MM.1S (cell line): Measurements from ENCODE around the gene CPEB4.

Experiments
- DNase-seq: peaks from one replicate; pipeline ENCODE4 v3.0.0-alpha.2; 2015
- H2AFZ ChIP-seq: fragments of 300-600 bp; sonication (generic); 2 replicates; pipeline ENCODE4 v1.6.0; 2016; ENCODE audit warnings: antibody characterized with exemption, low read length
- H3F3A ChIP-seq: fragments of 300-600 bp; sonication (generic); 2 replicates; pipeline ENCODE4 v1.6.1; 2016; ENCODE audit warnings: mild to moderate bottlenecking, antibody characterized with exemption, low read length, moderate library complexity, mixed read lengths; ENCODE audit not compliant: insufficient read depth
- H3K27ac ChIP-seq: fragments of 300-600 bp; sonication (generic); 2 replicates; pipeline ENCODE4 v1.5.1; 2016; ENCODE audit warnings: mild to moderate bottlenecking, low read length
- H3K27me3 ChIP-seq: fragments of 300-600 bp; sonication (generic); replicated peaks from 2 replicates; pipeline ENCODE4 v1.6.0; 2016; ENCODE audit warnings: low read length; ENCODE audit not compliant: insufficient read depth
- H3K36me3 ChIP-seq: fragments of 300-600 bp; sonication (generic); replicated peaks from 2 replicates; pipeline ENCODE4 v1.6.1; 2016; ENCODE audit warnings: mild to moderate bottlenecking, low read length, mixed read lengths; ENCODE audit not compliant: insufficient read depth
- H3K4me1 ChIP-seq: fragments of 300-600 bp; sonication (generic); 2 replicates; pipeline ENCODE4 v1.6.1; 2016; ENCODE audit warnings: low read length, mixed read lengths
- H3K4me2 ChIP-seq: fragments of 300-600 bp; sonication (generic); 2 replicates; pipeline ENCODE4 v1.6.0; 2016; ENCODE audit warnings: low read depth, low read length
- H3K4me3 ChIP-seq: fragments of 300-600 bp; sonication (generic); 2 replicates; pipeline ENCODE4 v1.5.1; 2016; ENCODE audit warnings: low read length, mixed read lengths
- H3K79me2 ChIP-seq: fragments of 300-600 bp; sonication (generic); 2 replicates; pipeline ENCODE4 v1.6.1; 2016; ENCODE audit warnings: mixed run types, low read length, mixed read lengths
- H3K9ac ChIP-seq: fragments of 300-600 bp; sonication (generic); 2 replicates; pipeline ENCODE4 v1.6.1; 2016; ENCODE audit warnings: low read length, mixed read lengths
- H3K9me2 ChIP-seq: fragments of 300-600 bp; sonication (generic); replicated peaks from 2 replicates; pipeline ENCODE4 v1.6.1; 2016; ENCODE audit warnings: mild to moderate bottlenecking, low read length, mixed read lengths; ENCODE audit not compliant: insufficient read depth
- H3K9me3 ChIP-seq: fragments of 300-600 bp; sonication (generic); replicated peaks from 2 replicates; pipeline ENCODE4 v1.6.1; 2016; ENCODE audit warnings: mild to moderate bottlenecking, low read length, mixed read lengths; ENCODE audit not compliant: insufficient read depth
- H4K20me1 ChIP-seq: fragments of 300-600 bp; sonication (generic); 2 replicates; pipeline ENCODE4 v1.6.1; 2016; ENCODE audit warnings: mild to moderate bottlenecking, low read length, moderate library complexity, mixed read lengths; ENCODE audit not compliant: insufficient read depth
- CTCF ChIP-seq: fragments of 300-600 bp; sonication (generic); IDR thresholded peaks from 2 replicates; pipeline ENCODE4 v1.5.1; 2016; ENCODE audit warnings: antibody characterized with exemption, low read length, mixed read lengths
- EZH2 ChIP-seq: fragments of 300-600 bp; sonication (generic); optimal IDR thresholded peaks from 2 replicates; pipeline ENCODE3; 2017; ENCODE audit warnings: low read depth, mild to moderate bottlenecking, antibody characterized with exemption, low read length, mixed read lengths
- EZH2phosphoT487 ChIP-seq: fragments of 300-600 bp; sonication (generic); IDR thresholded peaks from 2 replicates; pipeline ENCODE4 v1.6.1; 2018; ENCODE audit warnings: antibody characterized with exemption, low read length

The CPEB4 gene

GRCh38 chr5:173997331-173997730 is 109.2 kb downstream of the CPEB4 start:
- no peaks in the 10 kb centered on the region for H3F3A ChIP-seq
- no peaks in the 10 kb centered on the region for H3K9me2 ChIP-seq
- no peak overlapping the region for H3K27ac ChIP-seq
- no peaks in the 10 kb centered on the region for H3K79me2 ChIP-seq
- H3K9me3 ChIP-seq, result no peaks in the 10 kb centered on the region
- H3K36me3 ChIP-seq, result no peaks in the 10 kb centered on the region
- H3K9ac ChIP-seq, result no peak overlapping the region
- H3K27me3 ChIP-seq, result no peaks in the 10 kb centered on the region
- DNase-seq, result no peak
- no peak overlapping the region for H3K4me2 ChIP-seq
- no peak overlapping the region for H2AFZ ChIP-seq
- TF ChIP-seq EZH2phosphoT487 (no peak), CTCF (no peak), EZH2 (no peak)
- H4K20me1 ChIP-seq, result no peaks in the 10 kb centered on the region
- H3K4me3 ChIP-seq, result no peak overlapping the region
- H3K4me1 ChIP-seq, result no peaks in the 10 kb centered on the region

GRCh38 chr5:173998531-173998930 is 110.4 kb downstream of the CPEB4 start:
- no peaks in the 10 kb centered on the region for H3K9me2 ChIP-seq
- no peaks in the 10 kb centered on the region for H4K20me1 ChIP-seq
- H3K9me3 ChIP-seq, result no peaks in the 10 kb centered on the region
- H3K4me3 ChIP-seq, result no peak overlapping the region
- H3K4me1 ChIP-seq, result no peaks in the 10 kb centered on the region
- TF ChIP-seq EZH2, result no peak
- TF ChIP-seq CTCF, result no peak
- no peak for TF ChIP-seq EZH2phosphoT487
- H3K27ac ChIP-seq, result no peak overlapping the region
- no peaks in the 10 kb centered on the region for H3K36me3 ChIP-seq
- DNase-seq, result no peak
- H3K79me2 ChIP-seq, result no peaks in the 10 kb centered on the region
- no peak overlapping the region for H2AFZ ChIP-seq
- no peaks in the 10 kb centered on the region for H3F3A ChIP-seq
- no peaks in the 10 kb centered on the region for H3K27me3 ChIP-seq
- H3K9ac ChIP-seq, result no peak overlapping the region
- H3K4me2 ChIP-seq, result no peak overlapping the region

GRCh38 chr5:174000076-174000475 is 111.9 kb downstream of the CPEB4 start:
- Histone ChIP-seq H2AFZ (no peak overlapping the region), H3K9me2 (no peaks in the 10 kb centered on the region), H3F3A (no peaks in the 10 kb centered on the region), H3K27ac (no peak overlapping the region), H3K4me2 (no peak overlapping the region), H4K20me1 (no peaks in the 10 kb centered on the region), H3K36me3 (no peaks in the 10 kb centered on the region), H3K27me3 (no peaks in the 10 kb centered on the region), H3K4me1 (no peaks in the 10 kb centered on the region), H3K9ac (no peak overlapping the region), H3K4me3 (no peak overlapping the region), H3K79me2 (no peaks in the 10 kb centered on the region), H3K9me3 (no peaks in the 10 kb centered on the region)
- TF ChIP-seq EZH2phosphoT487 (no peak), CTCF (no peak), EZH2 (no peak)
- DNase-seq, result no peak
